ENCODE results near the gene MAP3K5. TPM values are rescaled to one million over a fixed set of nuclear protein-coding genes. Genes with fewer than 3 reads are reported as not detected.

Gene MAP3K5
- total RNA-seq, 5 donors from 2014 or later (not counting 1 experiment from before 2014, with no cell fraction given) = 17.8 to 29.2 (median 20.6) TPM

DNA sequence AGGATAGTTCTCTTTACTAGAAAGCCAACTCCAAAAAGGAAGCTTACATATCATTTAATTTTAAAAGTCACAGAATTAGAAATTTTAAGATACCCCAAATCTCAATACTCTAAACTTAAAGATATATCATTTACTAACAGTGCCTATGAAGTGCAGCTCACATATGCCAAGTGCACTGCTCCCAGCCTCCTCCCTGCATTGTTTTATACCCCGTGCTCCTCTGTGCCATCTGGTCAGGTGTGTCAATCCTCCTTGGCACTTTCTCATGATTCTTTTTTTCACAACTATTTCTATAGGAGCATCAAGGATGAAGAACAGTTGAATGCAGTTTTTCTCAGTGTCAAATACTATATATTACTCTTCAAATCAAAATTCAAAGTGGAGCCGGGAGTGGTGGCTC lies 250.9 kb downstream of the MAP3K5 start:
- Histone ChIP-seq H3K27ac (ENCODE audit: low read length) (no peak overlapping the region), H3K4me1 (ENCODE audit: control insufficient read depth in 1 of 2, extremely low read depth in 1 of 2, insufficient read depth in 2 of 2, low read length in 2 of 2) (no peaks in the 10 kb centered on the region), H3K9me3 (no peaks in the 10 kb centered on the region), H3K36me3 (ENCODE audit: control insufficient read depth in 2 of 2, extremely low read depth in 1 of 2, insufficient read depth in 1 of 2, low read length in 1 of 2) (no peaks in the 10 kb centered on the region), H3K27me3 (replicated peaks in 1 of 2; ENCODE audit: control insufficient read depth in 2 of 2, extremely low read depth in 1 of 2, insufficient read depth in 2 of 2, low read length in 1 of 2) (peaks cover 2 to 9% of the 10 kb centered on the region in 2 experiments), H3K4me3 (ENCODE audit: control insufficient read depth in 1 of 2, extremely low read depth in 1 of 2, low read length in 1 of 2) (no peak overlapping the region)
- POLR2A ChIA-PET = interaction anchor here in 1 of 2 donors (0.6 kb wide), 1 partner anchor 15 kb away, joined by 3 read pairs; no protein-coding TSS in a partner anchor
- H3K27ac Mint-ChIP-seq = no peak overlapping the region
- peaks cover 33 to 35% of the 10 kb centered on the region in 2 donors for H3K27me3 Mint-ChIP-seq
- ATAC-seq (replicated peaks in 1 of 4) (no peak), DNase-seq (no peak)
- no CpG with 5 or more reads among the region's 2 CpGs for WGBS (ENCODE audit: insufficient coverage)
- CTCF ChIA-PET = interaction anchor here (0.7 to 1.0 kb wide), 2 partner anchors 30 to 103 kb away, joined by 3 read pairs; no protein-coding TSS in a partner anchor
- H3K4me3 Mint-ChIP-seq = no peak overlapping the region
- H3K9me3 Mint-ChIP-seq = peaks cover 0 to 2% (median 0%) of the 10 kb centered on the region in 3 donors
- H3K4me1 Mint-ChIP-seq = no peaks in the 10 kb centered on the region
- H3K36me3 Mint-ChIP-seq = no peaks in the 10 kb centered on the region

DNA sequence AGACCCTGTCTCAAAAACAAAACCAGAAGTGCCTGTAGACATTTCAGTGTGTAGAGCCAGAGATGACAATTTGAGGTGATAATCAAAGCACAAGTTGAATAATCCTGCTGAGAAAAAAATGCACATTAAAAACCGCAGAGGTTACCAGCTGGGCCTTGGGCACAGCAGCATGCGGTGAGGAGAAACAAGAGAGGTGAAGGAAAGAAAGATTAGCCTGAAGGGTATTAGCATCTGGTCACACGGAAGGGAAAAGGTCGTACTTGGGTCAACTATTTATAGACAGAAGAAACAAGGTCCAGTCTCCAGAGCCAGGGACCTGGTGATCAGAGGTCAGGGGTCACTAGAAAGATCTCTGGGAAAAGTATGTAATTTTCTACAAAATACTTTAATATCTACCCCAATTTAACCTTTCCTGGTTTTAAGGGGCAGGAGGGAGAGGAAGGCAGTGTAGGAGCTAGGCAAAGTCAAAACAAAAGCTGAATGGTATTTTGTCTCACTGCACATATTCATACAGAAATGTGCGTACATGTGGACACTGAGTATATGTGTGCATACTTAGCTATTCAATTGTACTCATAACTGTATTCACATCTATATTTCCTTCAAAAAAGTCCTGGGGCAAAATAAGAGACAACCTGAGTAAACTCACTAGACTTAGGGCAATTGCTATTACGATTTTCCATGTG lies 252.2 kb downstream of the MAP3K5 start:
- H3K27ac Mint-ChIP-seq = no peak overlapping the region
- ATAC-seq (replicated peaks in 1 of 4) (no peak), DNase-seq (no peak)
- POLR2A ChIA-PET = no interaction called here
- no peaks in the 10 kb centered on the region for H3K36me3 ChIP-seq (ENCODE audit: control insufficient read depth in 2 of 2, extremely low read depth in 1 of 2, insufficient read depth in 1 of 2, low read length in 1 of 2)
- peaks cover 2 to 6% of the 10 kb centered on the region in 2 experiments for H3K27me3 ChIP-seq (replicated peaks in 1 of 2; ENCODE audit: control insufficient read depth in 2 of 2, extremely low read depth in 1 of 2, insufficient read depth in 2 of 2, low read length in 1 of 2)
- 73% methylated on average over 2 of the region's 6 CpGs for WGBS (ENCODE audit: insufficient coverage)
- H3K4me3 ChIP-seq (ENCODE audit: control insufficient read depth in 1 of 2, extremely low read depth in 1 of 2, low read length in 1 of 2) = no peak overlapping the region
- H3K4me3 Mint-ChIP-seq = no peak overlapping the region
- peaks cover 24 to 25% of the 10 kb centered on the region in 2 donors for H3K27me3 Mint-ChIP-seq
- no peaks in the 10 kb centered on the region for H3K36me3 Mint-ChIP-seq
- H3K4me1 ChIP-seq (ENCODE audit: control insufficient read depth in 1 of 2, extremely low read depth in 1 of 2, insufficient read depth in 2 of 2, low read length in 2 of 2) = no peaks in the 10 kb centered on the region
- H3K9me3 Mint-ChIP-seq = peaks cover 0 to 6% (median 0%) of the 10 kb centered on the region in 3 donors
- no peak overlapping the region for H3K27ac ChIP-seq (ENCODE audit: low read length)
- CTCF ChIA-PET = no interaction called here
- no peaks in the 10 kb centered on the region for H3K4me1 Mint-ChIP-seq
- H3K9me3 ChIP-seq = no peaks in the 10 kb centered on the region

DNA sequence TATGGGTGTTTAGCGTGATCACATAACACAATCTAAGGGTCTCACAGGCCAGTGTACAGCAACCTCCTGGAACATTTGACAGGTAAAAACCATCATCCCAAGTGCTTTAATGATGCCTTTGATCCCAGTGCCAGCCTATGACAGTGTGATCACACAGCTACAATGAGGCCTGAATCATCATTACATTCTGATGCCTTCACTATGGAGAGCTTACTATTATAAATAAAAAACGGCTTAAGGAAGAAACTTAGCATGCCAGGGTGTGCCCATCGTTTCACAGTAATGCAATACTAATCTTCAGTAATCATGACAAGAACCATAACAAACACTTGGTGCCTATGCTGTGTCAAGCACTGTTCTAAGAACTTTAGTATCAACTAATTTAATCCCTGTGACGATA lies 253.4 kb downstream of the MAP3K5 start:
- WGBS (ENCODE audit: insufficient coverage) = 84% methylated on average over 3 of the region's 4 CpGs
- CTCF ChIA-PET = no interaction called here

DNA sequence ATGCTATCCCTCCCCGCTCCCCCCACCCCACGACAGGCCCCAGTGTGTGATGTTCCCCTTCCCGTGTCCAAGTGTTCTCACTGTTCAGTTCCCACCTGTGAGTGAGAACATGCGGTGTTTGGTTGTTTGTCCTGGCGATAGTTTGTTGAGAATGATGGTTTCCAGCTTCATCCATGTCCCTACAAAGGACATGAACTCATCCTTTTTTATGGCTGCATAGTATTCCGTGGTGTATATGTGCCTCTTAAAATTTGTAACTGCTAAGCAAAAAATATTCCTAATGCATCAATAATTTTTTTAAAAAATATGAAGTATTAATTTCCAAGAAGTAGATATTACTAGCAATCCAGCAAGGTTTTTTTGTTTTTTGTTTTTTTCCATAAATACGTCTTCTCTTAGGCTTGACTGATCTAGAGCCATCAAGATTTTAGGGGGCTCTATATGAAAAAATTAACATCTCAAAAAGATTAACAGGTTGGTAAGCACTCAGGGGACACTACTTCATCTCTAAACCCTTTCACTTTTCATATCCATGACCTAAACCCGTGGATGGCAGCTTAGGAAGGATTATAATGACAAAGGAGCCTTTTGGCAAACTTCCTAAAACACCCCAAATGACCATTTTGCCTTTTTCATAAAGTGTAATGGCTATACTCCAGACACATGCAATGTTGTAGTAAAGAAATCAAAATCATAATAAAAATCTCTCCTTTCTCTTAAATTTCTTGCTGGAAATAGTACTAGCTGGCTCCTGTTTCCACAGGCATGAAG lies 256.2 kb downstream of the MAP3K5 start:
- no peak overlapping the region for H3K4me3 ChIP-seq (ENCODE audit: control insufficient read depth in 1 of 2, extremely low read depth in 1 of 2, low read length in 1 of 2)
- no peaks in the 10 kb centered on the region for H3K4me1 Mint-ChIP-seq
- H3K4me1 ChIP-seq (ENCODE audit: control insufficient read depth in 1 of 2, extremely low read depth in 1 of 2, insufficient read depth in 2 of 2, low read length in 2 of 2) = no peaks in the 10 kb centered on the region
- WGBS (ENCODE audit: insufficient coverage) = no CpG with 5 or more reads among the region's 8 CpGs
- CTCF ChIA-PET = interaction anchor here in 1 of 2 donors (0.9 to 1.5 kb wide), 2 partner anchors 14 to 28 kb away, joined by 3 read pairs; partner anchors contain the start of gene MAP7
- H3K27me3 ChIP-seq (replicated peaks in 1 of 2; ENCODE audit: control insufficient read depth in 2 of 2, extremely low read depth in 1 of 2, insufficient read depth in 2 of 2, low read length in 1 of 2) = no peaks in the 10 kb centered on the region
- no peak overlapping the region for H3K27ac ChIP-seq (ENCODE audit: low read length)
- H3K36me3 ChIP-seq (ENCODE audit: control insufficient read depth in 2 of 2, extremely low read depth in 1 of 2, insufficient read depth in 1 of 2, low read length in 1 of 2) = no peaks in the 10 kb centered on the region
- DNase-seq = no peak
- H3K27me3 Mint-ChIP-seq = peaks cover 3 to 14% of the 10 kb centered on the region in 2 donors
- H3K9me3 Mint-ChIP-seq = peaks cover 0 to 6% (median 0%) of the 10 kb centered on the region in 3 donors
- no peaks in the 10 kb centered on the region for H3K36me3 Mint-ChIP-seq
- no peak overlapping the region for H3K27ac Mint-ChIP-seq
- no peak for ATAC-seq (replicated peaks in 1 of 4)
- POLR2A ChIA-PET = no interaction called here
- H3K4me3 Mint-ChIP-seq = no peak overlapping the region
- no peaks in the 10 kb centered on the region for H3K9me3 ChIP-seq

More for the DNA sequence above, 253.4 kb downstream of the MAP3K5 start:
- no peaks in the 10 kb centered on the region for H3K9me3 ChIP-seq
- no peak overlapping the region for H3K4me3 ChIP-seq (ENCODE audit: control insufficient read depth in 1 of 2, extremely low read depth in 1 of 2, low read length in 1 of 2)
- H3K27me3 ChIP-seq (replicated peaks in 1 of 2; ENCODE audit: control insufficient read depth in 2 of 2, extremely low read depth in 1 of 2, insufficient read depth in 2 of 2, low read length in 1 of 2) = peaks cover 0 to 1% of the 10 kb centered on the region in 2 experiments
- no peak overlapping the region for H3K4me3 Mint-ChIP-seq
- POLR2A ChIA-PET = interaction anchor here in 1 of 2 donors (0.7 kb wide), 1 partner anchor 465 kb away, joined by 16 read pairs; no protein-coding TSS in a partner anchor
- DNase-seq (no peak), ATAC-seq (replicated peaks in 1 of 4) (no peak)
- H3K27me3 Mint-ChIP-seq = peaks cover 13 to 14% of the 10 kb centered on the region in 2 donors
- no peaks in the 10 kb centered on the region for H3K4me1 ChIP-seq (ENCODE audit: control insufficient read depth in 1 of 2, extremely low read depth in 1 of 2, insufficient read depth in 2 of 2, low read length in 2 of 2)
- H3K36me3 ChIP-seq (ENCODE audit: control insufficient read depth in 2 of 2, extremely low read depth in 1 of 2, insufficient read depth in 1 of 2, low read length in 1 of 2) = no peaks in the 10 kb centered on the region
- H3K27ac Mint-ChIP-seq = no peak overlapping the region
- H3K27ac ChIP-seq (ENCODE audit: low read length) = no peak overlapping the region
- H3K9me3 Mint-ChIP-seq = peaks cover 0 to 6% (median 0%) of the 10 kb centered on the region in 3 donors
- H3K4me1 Mint-ChIP-seq = no peaks in the 10 kb centered on the region
- H3K36me3 Mint-ChIP-seq = no peaks in the 10 kb centered on the region

DNA sequence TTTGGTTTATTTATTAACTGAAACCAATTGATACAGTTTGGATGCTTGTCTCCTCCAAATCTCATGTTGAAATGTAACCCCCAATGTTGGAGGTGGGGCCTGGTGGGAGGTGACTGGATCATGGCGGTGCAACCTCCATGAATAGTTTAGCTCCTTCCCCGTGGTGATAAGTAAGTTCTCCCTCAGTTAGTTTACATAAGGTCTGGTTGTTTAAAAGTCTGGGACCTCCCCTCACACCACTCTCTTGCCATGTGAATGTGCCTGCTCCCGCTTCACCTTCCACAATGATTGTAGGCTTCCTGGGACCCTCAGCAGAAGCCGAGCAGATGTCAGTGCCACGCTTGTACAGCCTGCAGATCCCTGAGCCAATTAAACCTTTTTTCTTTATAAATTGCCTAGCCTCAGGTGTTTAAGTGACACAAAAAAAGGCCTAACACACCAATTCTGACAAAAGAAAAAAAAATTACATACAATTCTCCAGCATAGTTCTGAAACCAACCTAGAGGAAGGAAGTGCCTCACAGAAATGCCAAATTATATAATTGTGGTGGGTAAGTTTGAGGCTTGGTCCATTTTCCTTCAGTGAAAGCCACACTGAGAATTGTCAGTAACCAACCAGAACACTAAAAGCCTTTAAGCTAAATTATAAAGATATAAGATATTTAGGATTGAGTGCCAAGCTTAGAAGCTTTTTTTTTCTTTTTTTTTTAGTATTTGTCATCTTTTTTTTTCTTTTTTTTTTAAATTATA lies 257.1 kb downstream of the MAP3K5 start:
- DNase-seq (no peak), ATAC-seq (replicated peaks in 1 of 4) (no peak)
- Histone ChIP-seq H3K4me3 (ENCODE audit: control insufficient read depth in 1 of 2, extremely low read depth in 1 of 2, low read length in 1 of 2) (no peak overlapping the region), H3K27ac (ENCODE audit: low read length) (no peak overlapping the region), H3K36me3 (ENCODE audit: control insufficient read depth in 2 of 2, extremely low read depth in 1 of 2, insufficient read depth in 1 of 2, low read length in 1 of 2) (no peaks in the 10 kb centered on the region), H3K27me3 (replicated peaks in 1 of 2; ENCODE audit: control insufficient read depth in 2 of 2, extremely low read depth in 1 of 2, insufficient read depth in 2 of 2, low read length in 1 of 2) (no peaks in the 10 kb centered on the region), H3K9me3 (no peaks in the 10 kb centered on the region), H3K4me1 (ENCODE audit: control insufficient read depth in 1 of 2, extremely low read depth in 1 of 2, insufficient read depth in 2 of 2, low read length in 2 of 2) (no peaks in the 10 kb centered on the region)
- Mint-ChIP-seq H3K27ac (no peak overlapping the region), H3K36me3 (no peaks in the 10 kb centered on the region), H3K4me3 (no peak overlapping the region), H3K4me1 (no peaks in the 10 kb centered on the region), H3K9me3 (peaks cover 0 to 6% (median 0%) of the 10 kb centered on the region in 3 donors), H3K27me3 (peaks cover 0 to 13% of the 10 kb centered on the region in 2 donors)
- ChIA-PET CTCF (interaction anchor here in 1 of 2 donors (0.9 to 1.5 kb wide), 2 partner anchors 15 to 27 kb away, joined by 3 read pairs; partner anchors contain the start of gene MAP7), POLR2A (interaction anchor here in 1 of 2 donors (0.6 kb wide), 1 partner anchor 17 kb away, joined by 4 read pairs; no protein-coding TSS in a partner anchor)
- WGBS (ENCODE audit: insufficient coverage) = 78% methylated on average over 3 of the region's 5 CpGs

DNA sequence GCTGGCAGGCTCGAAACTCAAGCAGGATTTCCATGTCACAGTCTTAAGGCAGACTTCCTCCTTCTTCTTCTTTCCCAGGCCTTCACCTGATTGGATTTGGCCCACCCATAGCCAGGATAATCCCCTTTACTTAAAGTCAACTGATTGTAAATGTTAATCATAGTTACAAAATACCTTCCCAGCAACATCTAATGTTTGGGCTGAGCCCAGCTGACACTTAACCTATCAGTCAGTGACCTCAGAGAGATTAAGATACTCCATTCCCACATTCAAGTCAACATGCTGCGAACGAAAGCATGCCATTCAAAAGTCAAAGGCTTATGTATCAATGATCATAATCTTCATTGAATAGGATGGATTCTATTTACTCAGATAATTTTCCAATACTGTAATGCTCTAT lies 258.0 kb downstream of the MAP3K5 start:
- Histone ChIP-seq H3K4me1 (ENCODE audit: control insufficient read depth in 1 of 2, extremely low read depth in 1 of 2, insufficient read depth in 2 of 2, low read length in 2 of 2) (no peaks in the 10 kb centered on the region), H3K9me3 (no peaks in the 10 kb centered on the region), H3K27me3 (replicated peaks in 1 of 2; ENCODE audit: control insufficient read depth in 2 of 2, extremely low read depth in 1 of 2, insufficient read depth in 2 of 2, low read length in 1 of 2) (no peaks in the 10 kb centered on the region), H3K27ac (ENCODE audit: low read length) (no peak overlapping the region), H3K36me3 (ENCODE audit: control insufficient read depth in 2 of 2, extremely low read depth in 1 of 2, insufficient read depth in 1 of 2, low read length in 1 of 2) (no peaks in the 10 kb centered on the region), H3K4me3 (ENCODE audit: control insufficient read depth in 1 of 2, extremely low read depth in 1 of 2, low read length in 1 of 2) (no peak overlapping the region)
- Mint-ChIP-seq H3K4me3 (no peak overlapping the region), H3K9me3 (peaks cover 0 to 6% (median 0%) of the 10 kb centered on the region in 3 donors), H3K4me1 (no peaks in the 10 kb centered on the region), H3K36me3 (no peaks in the 10 kb centered on the region), H3K27ac (no peak overlapping the region), H3K27me3 (peaks cover 0 to 10% of the 10 kb centered on the region in 2 donors)
- CTCF ChIA-PET = interaction anchor here in 1 of 2 donors (1.5 kb wide), 1 partner anchor 16 kb away, joined by 3 read pairs; the partner anchor contains the start of gene MAP7
- no peak for DNase-seq
- no peak for ATAC-seq (replicated peaks in 1 of 4)
- 86% methylated on average over 1 of the region's 3 CpGs for WGBS (ENCODE audit: insufficient coverage)
- POLR2A ChIA-PET = interaction anchor here in 1 of 2 donors (0.6 kb wide), 1 partner anchor 16 kb away, joined by 4 read pairs; no protein-coding TSS in a partner anchor
